ENCODE results near the gene NTRK1.

NTRK1 gene

GRCh38 chr1:156909671-156910070 lies 49.0 kb downstream of the NTRK1 start:
- Histone ChIP-seq H3K4me2 (no peak overlapping the region), H3K9ac (no peak overlapping the region), H3K27ac (no peak overlapping the region), H3K36me3 (ENCODE audit: insufficient read depth) (no peaks in the 10 kb centered on the region), H3K4me1 (ENCODE audit: low read depth, poor library complexity, severe bottlenecking) (no peaks in the 10 kb centered on the region), H3K4me3 (IDR thresholded peaks at IDR 0.05; ENCODE audit: insufficient read depth, low read depth, low read length) (no peak overlapping the region), H3K79me2 (ENCODE audit: insufficient read depth, low read depth) (no peaks in the 10 kb centered on the region), H2AFZ (ENCODE audit: low read depth) (no peak overlapping the region), H4K20me1 (ENCODE audit: insufficient read depth) (no peaks in the 10 kb centered on the region), H3K27me3 (ENCODE audit: insufficient read depth, low read depth) (peaks cover 96% of the 10 kb centered on the region)
- no peak for TF ChIP-seq CTCF (conservative IDR thresholded peaks at IDR 0.05; ENCODE audit: low read depth, low read length)

GRCh38 chr1:156910309-156910782 lies 49.7 kb downstream of the NTRK1 start:
- no peaks in the 10 kb centered on the region for H3K36me3 ChIP-seq (ENCODE audit: insufficient read depth)
- no peak overlapping the region for H3K4me3 ChIP-seq (IDR thresholded peaks at IDR 0.05; ENCODE audit: insufficient read depth, low read depth, low read length)
- H3K27me3 ChIP-seq (ENCODE audit: insufficient read depth, low read depth) = peaks cover 89% of the 10 kb centered on the region
- no peak overlapping the region for H3K4me2 ChIP-seq
- no peak overlapping the region for H2AFZ ChIP-seq (ENCODE audit: low read depth)
- peak; percentile 100 for TF ChIP-seq CTCF (conservative IDR thresholded peaks at IDR 0.05; ENCODE audit: low read depth, low read length)
- no peaks in the 10 kb centered on the region for H3K79me2 ChIP-seq (ENCODE audit: insufficient read depth, low read depth)
- no peak overlapping the region for H3K9ac ChIP-seq
- H3K27ac ChIP-seq = no peak overlapping the region
- no peaks in the 10 kb centered on the region for H4K20me1 ChIP-seq (ENCODE audit: insufficient read depth)
- H3K4me1 ChIP-seq (ENCODE audit: low read depth, poor library complexity, severe bottlenecking) = no peaks in the 10 kb centered on the region

GRCh38 chr1:156911577-156912298 lies 51.1 kb downstream of the NTRK1 start:
- Histone ChIP-seq H3K4me3 (IDR thresholded peaks at IDR 0.05; ENCODE audit: insufficient read depth, low read depth, low read length) (no peak overlapping the region), H3K9ac (no peak overlapping the region), H3K27ac (no peak overlapping the region), H3K4me2 (no peak overlapping the region), H2AFZ (ENCODE audit: low read depth) (no peak overlapping the region), H3K36me3 (ENCODE audit: insufficient read depth) (no peaks in the 10 kb centered on the region), H3K79me2 (ENCODE audit: insufficient read depth, low read depth) (no peaks in the 10 kb centered on the region), H4K20me1 (ENCODE audit: insufficient read depth) (no peaks in the 10 kb centered on the region), H3K4me1 (ENCODE audit: low read depth, poor library complexity, severe bottlenecking) (no peaks in the 10 kb centered on the region), H3K27me3 (ENCODE audit: insufficient read depth, low read depth) (peaks cover 75% of the 10 kb centered on the region)
- no peak for TF ChIP-seq CTCF (conservative IDR thresholded peaks at IDR 0.05; ENCODE audit: low read depth, low read length)

- Histone ChIP-seq H2AFZ (ENCODE audit: low read depth) (no peak overlapping the region), H3K79me2 (ENCODE audit: insufficient read depth, low read depth) (no peaks in the 10 kb centered on the region), H4K20me1 (ENCODE audit: insufficient read depth) (no peaks in the 10 kb centered on the region), H3K36me3 (ENCODE audit: insufficient read depth) (no peaks in the 10 kb centered on the region), H3K4me3 (IDR thresholded peaks at IDR 0.05; ENCODE audit: insufficient read depth, low read depth, low read length) (no peak overlapping the region), H3K9ac (no peak overlapping the region), H3K4me1 (ENCODE audit: low read depth, poor library complexity, severe bottlenecking) (no peaks in the 10 kb centered on the region), H3K4me2 (no peak overlapping the region), H3K27ac (no peak overlapping the region), H3K27me3 (ENCODE audit: insufficient read depth, low read depth) (peaks cover 70% of the 10 kb centered on the region; the same call in 1 of the 2 replicates)
- TF ChIP-seq CTCF (conservative IDR thresholded peaks at IDR 0.05; ENCODE audit: low read depth, low read length) = no peak
Observed at GRCh38 chr1:156912310-156912709, 51.6 kb downstream of the NTRK1 start.

Measured in KMS-11 (cell line).